GM19372 (cell line): ENCODE measurements around the gene AP1S1.
A peak's percentile ranks its signal among the peaks of the same experiment; 100 is the strongest.

Experiments used
- ATAC-seq: cut with Tn5 transposase; IDR thresholded peaks from one replicate; pipeline ENCODE4 v1.9.1; 2021; ENCODE audit warnings: mild to moderate bottlenecking, low read depth, moderate library complexity; ENCODE audit not compliant: unreplicated experiment

Gene AP1S1

DNA sequence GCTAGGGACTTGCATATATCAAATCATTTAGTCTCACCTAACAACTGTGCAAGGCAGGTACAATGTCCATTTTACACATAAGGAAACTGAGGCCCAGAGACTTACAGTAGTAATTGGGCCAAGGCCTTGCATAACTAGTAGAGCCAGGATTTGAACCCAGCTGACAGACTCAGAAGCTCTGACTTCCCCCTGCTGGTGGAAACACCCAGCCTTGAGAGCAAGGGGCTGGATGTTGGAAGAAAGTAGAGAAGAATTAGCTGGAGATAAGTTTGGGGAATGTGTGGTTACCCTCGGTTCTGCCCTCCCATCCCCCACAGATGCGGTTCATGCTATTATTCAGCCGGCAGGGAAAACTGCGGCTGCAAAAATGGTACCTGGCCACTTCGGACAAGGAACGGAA, 2.0 kb downstream of the AP1S1 start:
- ATAC-seq = no peak

DNA sequence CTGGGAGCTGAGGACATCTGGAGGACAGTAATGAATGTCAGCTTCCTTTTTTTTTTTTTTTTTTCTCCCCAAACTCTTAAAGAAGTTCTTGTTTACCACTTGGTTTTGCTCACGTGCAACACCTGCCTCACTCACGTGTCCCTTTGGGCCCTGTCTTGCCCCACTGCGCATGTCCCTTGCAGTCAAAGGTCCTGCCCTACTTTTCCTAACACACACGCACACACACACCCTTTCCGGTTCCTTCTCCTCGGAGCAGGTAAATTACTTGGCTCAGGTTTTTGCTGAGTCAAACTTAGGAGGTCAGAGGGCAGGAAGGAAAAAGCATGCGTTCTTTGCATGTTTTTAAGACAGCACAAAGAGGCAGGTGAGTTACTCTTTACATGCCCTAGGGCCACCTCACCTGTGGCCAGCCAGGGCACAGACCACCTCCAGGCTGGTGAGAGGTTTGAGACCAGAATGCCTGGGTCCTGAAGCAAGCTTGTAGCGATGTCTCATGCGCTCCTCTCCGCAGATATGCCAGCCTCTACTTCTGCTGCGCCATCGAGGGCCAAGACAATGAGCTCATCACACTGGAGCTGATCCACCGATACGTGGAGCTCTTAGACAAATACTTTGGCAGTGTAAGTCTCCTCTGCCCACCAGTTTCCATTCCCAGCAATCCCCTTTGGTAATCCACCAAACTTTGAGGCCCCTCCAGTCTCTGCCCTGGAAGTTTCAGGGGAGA, 2.8 kb downstream of the AP1S1 start:
- no peak for ATAC-seq

DNA sequence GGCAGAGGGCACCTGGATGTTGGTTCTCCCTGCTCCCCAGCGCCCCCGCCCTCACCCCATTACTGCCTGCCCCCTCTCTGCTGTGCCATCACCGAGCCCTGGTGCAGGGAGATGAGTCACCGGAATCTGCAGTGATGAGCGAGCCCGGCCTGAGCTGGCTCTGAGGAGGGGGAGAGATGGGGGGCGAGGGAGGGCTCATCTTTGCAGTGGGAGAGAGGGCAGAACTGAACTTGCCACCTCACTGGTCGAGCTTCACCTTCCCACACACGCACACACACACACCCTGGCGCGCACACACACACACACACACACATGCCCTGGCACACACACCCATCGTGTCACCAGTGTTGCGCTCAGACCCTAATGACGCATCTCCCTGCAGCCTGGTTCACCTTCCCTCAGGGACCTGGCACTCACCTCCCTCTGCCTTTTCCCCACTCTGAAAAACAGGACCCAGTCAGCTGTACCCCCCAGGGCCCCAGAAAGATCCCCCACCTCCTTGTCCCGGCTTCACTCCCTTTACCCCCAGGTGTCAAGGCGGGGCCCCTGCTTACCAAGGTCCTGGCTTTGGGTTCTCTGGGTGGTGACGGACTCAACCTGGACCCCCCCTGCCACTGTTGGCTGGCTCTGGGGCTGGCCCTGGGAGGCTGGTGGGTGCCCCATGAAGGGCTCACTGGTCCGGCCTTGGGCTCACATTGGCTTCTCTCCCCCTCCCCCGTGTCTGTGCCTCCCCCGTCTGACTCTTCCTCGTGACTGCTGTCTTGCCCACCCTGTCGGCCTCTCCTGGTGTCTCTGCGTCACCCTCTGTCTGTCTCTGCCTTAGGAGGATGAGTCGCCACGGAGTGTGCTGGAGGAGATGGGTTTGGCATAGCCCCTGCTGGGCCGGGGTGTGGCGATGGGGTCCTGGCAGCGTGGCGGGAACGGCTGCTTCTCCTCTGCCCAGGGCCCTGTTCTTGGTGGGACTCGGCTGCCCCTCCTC, 5.7 kb downstream of the AP1S1 start:
- no peak for ATAC-seq

DNA sequence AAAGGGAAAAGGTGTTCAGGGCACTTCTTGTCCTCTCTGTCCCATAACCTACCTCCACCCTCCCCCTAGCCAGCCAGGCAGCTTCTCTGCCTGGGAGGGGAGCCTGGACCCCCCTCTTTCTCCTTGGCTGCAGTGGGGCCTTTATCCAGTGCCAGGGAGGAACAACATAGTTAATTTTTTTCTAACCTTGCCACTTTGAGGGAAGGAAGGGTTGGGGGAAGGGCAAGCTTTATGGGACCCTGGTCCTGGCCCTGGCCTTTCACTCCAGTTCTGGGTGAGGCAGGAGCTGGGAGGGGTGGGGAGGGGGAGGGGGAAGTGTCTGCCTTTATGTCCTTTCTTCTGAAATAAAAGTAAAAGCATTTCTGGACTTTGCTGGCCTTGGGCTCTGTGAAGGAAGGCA, 6.6 kb downstream of the AP1S1 start:
- ATAC-seq = no peak

DNA sequence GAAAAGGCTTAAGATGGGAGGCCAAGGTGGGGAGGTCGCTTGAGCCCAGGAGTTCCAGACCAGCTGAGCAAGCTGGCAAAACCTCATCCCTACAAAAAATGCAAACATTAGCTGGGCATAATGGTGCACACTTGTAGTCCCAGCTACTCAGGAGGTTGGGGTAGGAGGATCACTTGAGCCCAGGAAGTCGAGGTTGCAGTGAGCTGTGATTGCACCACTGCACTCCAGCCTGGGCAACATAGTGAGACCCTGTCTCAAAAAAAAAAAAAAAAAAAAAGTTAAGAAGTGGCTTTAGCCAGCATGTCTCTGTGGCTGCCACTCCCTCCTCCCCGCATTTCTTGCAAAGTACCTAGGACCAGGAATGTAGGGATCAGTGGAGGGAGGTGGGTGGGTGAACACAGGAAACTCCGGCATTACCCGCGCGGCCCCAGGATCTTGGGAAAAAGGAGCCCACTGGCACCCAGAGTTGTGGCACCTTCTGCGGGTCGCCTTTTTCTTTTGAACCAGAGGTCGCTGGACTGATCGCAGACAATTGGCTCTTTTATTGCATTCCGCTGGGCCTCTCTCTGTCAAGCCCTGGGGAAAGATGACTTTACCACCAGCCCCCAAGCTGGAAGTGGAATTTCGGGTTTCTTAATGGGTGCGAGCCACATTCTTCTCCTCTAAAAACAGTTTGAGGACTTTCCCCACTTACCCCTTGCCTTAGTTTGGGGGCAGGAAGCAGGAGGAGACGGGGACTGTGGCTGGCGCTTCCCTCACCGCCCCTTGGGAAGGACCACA, 7.6 kb downstream of the AP1S1 start:
- ATAC-seq = no peak

DNA sequence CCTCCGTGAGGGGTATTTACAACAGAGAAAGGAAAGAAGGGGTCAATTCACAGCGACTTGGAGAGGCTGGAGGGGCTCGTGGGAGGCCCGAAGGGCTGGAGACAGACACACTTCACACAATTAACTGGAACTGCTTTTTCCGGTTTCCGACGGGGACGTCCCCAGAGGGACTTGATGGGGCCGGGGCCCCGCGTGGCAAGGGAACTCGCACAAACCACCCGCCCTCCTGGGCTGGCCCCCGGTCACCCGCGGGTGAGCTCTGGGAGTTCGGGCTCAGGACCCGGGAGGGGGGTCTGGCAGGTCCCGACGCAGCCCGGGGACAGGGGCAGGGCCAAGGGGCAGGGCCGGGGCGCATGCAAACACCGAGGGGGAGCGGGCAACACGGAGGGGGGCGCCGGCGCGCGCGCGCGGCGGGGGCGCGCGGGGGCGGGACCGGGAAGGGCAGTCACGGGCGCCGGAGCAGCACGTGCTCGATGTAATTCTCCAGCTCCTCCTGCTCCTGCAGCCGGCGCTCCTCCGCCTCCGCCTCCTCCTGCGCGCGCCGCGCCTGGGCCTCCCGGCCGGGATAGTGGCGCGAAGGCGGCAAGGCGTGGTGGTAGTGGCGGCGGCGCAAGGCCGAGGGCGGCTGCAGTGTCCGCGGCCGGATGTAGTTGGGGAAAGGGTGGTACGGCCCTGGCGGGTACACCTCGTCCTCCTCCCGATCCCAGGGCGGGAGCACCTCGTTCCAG, 8.4 kb downstream of the AP1S1 start:
- ATAC-seq = no peak

DNA sequence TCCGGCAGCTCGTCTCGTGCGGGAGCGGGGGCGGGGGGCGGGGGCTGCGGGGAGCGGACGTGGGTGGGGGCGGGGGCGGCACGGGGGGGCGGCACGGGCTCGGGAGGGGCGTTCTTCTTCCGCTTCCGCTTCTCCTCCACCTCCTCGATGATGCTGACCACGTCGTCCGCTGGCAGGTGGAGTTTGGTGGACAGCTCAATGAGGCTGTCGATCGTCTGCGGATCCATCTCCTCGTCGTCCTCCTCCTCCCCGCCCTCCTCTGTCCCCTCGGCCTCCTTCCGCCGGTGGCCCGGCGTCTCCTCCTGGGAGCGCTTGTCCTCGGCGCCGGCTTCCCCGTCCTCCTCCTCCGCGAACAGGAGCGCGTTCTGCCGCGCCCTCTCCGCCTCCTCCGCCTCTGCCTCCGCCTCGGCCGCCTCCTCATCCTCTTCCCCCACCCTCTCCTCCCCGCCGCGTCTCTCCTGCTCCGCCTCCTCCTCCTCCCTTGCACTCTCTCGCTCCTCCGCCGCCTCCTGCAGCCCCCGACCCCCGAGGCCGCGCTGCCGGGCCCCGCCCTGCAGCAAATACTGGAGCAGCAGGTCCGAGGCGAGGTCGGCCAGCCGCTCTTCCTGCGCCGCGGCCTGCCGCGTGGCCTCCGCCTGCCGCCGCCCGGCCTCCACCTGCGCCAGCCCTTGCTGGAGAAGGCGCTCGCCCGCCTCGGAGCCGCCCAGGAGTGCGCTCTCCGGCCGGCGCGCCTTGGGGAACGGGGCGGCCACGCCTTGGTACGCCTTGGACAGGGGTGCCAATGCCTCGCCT, 9.2 kb downstream of the AP1S1 start:
- ATAC-seq = no peak

DNA sequence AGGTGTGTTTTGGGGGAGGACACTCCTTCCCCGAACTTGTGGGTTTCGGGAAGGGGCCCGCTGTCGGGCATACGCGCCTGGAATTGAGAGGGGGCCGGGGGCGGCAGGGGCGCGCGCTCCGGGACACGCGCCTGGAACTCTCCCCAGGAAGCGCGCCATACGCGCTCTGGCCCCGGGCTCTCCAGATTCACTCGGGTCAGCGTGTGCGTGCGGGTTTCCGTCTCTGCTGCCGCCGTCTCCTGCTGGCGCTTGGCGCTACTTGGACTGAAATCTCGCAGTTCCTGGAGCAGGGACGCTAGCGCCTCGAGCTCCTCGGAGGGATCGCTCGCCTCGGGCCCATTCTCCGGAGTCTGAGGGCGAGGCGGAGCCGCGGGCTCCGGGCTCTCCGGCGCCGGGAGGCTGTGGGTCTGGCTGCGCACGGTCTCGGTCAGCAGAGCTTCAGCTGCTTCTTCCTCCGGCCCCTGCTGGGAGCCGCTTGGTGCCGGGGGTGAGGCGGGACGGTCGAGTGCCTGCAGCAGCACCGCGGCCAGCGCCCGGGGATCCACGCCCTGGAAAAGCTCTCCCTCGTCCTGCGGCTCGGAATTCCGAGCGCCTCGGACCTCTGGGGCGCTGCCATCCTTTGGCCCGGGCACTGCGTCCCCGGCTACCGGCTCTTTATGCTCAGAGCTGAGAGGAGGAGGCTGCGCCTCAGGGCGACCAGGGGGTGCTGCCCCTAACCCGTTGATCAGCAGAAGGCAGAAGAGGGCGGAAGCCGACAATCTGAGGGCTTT, 10.0 kb downstream of the AP1S1 start:
- no peak for ATAC-seq

DNA sequence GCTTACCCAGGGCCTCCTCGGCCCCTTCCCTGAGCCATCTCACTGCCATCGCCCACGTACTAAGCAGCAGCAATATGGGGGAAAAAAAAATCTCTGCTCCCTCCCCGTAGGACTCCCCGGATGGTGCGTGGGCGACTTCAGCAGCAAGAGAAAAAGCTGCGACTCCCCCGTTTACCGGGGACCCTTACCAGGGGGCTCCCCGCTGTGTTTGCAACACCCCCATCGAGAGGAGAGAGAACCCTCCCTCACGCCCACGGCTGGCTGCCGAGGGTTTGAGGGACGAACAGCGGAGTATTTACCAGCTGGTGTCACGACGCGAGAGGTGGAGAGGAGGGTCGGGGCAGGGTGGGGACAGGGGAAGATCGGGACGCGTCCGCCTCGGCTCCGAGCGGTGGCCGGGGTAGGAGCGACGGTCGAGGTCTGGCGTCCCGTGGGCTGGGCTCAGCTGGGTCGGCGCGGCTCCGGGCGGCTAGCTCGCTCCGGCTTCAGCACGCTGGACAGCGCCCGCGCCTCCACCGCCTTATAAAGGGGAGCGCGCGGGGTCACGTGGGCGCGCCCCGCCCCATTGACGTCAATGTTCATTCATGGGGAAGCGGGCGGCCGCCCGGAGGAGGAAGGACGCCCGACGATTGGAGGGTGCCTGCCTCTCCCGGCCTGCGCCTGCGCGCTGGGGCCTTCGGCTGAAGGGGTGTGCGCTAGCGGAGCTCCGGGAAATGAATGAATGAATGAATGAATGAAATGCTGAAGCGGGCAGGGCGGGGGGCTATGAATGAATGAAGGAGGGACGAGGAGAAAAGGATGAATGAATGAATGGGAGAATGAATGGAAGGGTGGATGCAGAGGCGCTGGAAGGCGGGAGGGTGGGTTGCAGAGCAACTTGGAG, 11.0 kb downstream of the AP1S1 start, which contains the start of gene VGF:
Gene VGF (minus strand): TSS at position 495 of the 883 bp plus-strand sequence. CDS start 726 bp downstream, outside the sequence.
- peak; percentile 73 for ATAC-seq

DNA sequence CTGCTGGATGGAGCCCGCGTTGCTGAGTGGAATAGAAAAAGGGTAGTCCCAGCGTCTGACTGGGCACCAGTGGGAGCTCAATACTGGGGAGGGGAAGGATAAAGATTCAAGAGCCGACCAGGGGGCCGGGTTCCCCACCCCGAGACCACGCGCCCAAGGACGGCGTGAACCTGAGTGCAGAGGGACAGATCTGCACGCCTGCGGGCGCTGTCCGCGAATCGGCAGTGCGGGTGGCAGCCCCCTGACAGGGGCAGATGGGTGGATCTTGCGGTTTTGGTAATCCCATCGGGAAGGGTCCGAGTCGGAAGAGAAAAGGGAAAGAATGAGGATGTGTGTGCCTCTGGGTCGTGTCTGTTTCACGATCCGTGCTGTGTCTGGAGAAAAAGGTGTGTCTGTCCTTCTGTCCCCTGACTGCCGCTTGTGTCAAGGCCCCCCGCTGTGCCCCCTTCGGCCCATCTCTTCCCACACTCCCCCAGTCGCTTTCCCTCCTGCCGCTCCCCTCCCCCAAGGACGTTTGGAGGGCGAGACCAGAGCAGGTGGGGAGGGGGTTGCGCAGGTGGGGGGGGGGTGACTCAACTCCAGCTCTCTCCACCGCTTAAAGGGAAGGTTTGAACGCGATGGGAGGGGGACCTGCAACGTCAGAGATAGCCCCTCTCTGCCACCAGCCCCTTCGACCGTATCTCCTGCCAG, 11.8 kb downstream of the AP1S1 start:
- no peak for ATAC-seq

DNA sequence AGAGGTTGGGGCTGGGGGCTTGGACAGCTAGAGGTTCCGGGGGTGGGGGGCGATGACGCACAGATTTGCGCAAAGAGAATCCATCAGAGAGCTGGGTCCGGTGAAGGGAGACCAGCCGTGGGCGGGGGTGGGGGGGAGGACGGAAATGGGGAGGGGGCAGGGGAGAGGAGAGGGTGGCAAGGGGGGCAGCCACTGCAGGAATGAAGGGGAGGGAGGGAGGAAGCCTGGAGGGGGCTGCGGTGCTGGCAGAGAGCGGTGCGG, 12.3 kb downstream of the AP1S1 start:
- no peak for ATAC-seq

DNA sequence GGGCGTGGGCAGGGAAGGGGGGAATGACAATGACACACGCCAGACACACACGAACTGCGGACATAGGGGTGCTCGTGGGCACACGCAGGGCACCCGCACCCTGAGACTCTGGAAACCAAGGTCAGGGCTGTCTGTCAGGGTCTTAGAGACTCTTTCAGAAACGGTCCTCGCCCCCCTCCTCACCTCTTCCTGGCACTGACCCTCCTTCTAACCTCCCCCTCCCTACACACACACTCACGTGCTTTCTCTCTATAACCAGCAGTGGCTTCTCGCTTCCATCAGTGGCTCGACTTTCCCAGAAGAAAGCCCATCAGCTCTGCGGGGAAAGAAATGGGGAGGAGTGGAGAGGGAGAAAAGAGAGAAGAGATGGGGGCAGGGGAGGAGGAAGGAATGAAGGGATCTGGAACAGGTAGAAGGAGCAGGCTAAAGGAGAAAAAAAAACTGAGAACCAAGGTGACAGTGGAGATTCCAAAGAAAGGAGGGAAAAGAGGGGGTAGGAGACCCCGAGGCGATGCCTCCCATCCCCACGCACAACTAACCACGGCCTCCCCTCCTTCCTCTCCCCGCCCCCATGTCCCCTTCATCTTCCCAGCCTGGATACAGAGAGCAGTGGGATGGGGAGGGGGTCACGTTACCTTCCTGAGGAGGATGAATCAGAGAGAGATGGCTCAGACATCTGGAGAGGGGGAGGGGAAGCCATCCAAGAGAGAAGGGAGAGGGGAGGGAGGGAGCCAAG, 12.8 kb downstream of the AP1S1 start:
- ATAC-seq = no peak

DNA sequence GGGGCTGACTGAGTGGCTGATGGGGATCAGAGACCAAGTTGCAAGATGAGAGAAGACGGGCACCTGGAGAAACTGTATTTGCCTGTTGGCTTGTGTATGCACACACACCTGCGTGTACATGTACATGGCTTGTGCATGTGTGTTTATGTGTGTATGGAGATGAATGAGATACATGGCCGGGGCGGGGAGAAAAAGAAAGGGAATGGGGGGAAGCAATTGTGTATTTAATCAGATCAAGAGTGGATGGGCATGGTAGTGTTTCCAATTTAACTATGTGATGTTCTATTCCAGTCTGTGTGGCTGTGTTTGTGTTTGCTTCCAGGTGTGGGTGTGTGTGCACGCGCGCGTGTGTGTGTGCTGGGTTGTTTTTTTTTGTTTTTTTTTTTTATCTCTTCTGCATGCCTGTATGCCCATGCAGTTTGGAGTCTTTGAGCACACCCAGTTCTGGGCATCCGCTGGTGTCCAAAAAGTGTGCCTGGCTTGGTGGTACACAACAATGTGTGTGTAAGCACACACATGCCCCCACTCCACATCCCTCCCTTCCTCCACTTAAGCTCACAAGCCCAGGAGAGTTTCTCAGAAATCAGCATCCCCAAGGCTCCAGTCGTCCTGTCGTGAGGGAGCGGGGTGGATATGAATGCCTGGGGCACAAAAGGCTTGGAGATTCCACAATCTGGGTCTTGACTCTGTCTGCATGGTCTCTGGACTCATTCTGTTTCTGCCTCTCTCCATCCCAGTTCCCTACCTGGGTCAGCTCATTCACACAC, 13.6 kb downstream of the AP1S1 start:
- ATAC-seq = no peak

DNA sequence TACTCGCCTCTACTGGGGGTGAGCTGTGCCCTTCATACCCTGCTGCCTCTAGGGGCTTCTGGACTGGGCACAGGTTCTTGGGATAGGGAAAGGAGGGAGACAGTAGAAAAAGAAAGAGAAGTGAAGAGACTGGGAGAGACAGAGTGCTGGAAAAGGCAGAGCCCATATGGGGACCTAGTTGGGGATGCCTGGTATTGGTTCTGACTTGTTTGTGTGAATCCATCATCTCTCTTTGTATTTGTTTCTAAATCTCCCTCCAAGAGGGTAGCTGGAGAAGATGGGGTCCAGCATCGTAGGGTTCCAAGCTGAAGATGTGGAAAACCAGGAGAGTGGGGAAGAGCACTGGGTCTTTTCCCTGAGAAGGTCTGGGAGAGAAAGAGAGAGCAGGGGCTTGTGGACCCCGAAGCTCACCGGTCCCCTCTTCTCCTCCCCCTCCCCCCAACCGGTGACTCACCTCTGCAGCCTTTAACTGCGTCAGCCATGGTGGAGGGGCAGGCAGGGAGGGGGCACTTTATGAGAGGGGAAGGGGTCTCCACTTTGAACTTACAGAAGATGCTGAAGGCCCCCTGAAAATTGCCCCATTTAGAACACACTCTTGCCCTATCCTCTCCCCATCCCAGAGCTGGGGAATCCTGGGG, 14.3 kb downstream of the AP1S1 start:
- ATAC-seq = no peak

DNA sequence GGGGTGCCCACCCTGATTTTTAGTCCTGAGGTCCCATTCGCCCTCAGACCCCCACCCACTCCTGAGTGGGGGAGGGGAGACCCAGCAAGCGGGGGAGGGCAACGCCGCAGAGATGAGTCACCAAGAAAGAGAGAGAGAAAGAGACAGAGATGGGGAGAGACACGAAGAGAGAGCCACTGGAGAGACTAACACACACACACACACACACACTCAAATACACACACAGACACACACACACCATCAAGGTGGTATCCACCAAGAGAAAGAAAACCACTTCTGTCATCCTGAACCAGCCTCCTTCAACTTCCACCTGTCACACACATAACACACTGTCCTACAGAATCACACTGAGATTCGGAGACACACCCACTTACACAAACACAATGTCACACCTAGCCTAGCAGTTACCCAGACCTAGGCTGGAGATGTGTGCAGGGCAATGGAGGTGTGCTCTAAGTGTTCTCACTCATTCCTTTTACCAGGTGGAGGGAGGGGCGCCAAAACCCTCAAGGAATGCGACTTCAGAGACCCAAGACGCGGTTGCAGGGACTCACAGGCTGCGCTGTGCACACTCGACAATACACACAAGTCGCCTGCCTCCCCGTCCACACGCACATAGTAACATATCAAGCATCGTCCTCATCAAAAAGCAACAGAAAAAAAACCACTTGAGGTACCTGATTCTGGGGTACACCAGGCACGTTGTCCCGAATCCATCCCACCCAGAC, 15.0 kb downstream of the AP1S1 start:
- no peak for ATAC-seq
